Suprapubic skin (tissue), 4 donors: Measurements from ENCODE around the gene MRPS15. TPM values are rescaled to one million over a fixed set of nuclear protein-coding genes. Genes with fewer than 3 reads are reported as not detected.

Experiments used
- DNase-seq, 2 donors: peaks; one replicate each; pipeline ENCODE4 v3.0.0-alpha.2; 2019; ENCODE audit warnings: low spot score in 2 of 2
- H3K27ac ChIP-seq: fragments of 200-600 bp; sonication (generic); one replicate; pipeline ENCODE4 v1.5.1; 2019
- H3K27me3 ChIP-seq: fragments of 200-600 bp; sonication (generic); one replicate; pipeline ENCODE4 v1.5.1; 2019
- H3K36me3 ChIP-seq: fragments of 200-600 bp; sonication (generic); one replicate; pipeline ENCODE4 v1.5.1; 2019
- H3K4me1 ChIP-seq: fragments of 200-600 bp; sonication (generic); one replicate; pipeline ENCODE4 v1.5.1; 2019
- H3K4me3 ChIP-seq: fragments of 200-600 bp; sonication (generic); one replicate; pipeline ENCODE4 v1.5.1; 2019; ENCODE audit warnings: mild to moderate bottlenecking
- H3K9me3 ChIP-seq: fragments of 200-600 bp; sonication (generic); one replicate; pipeline ENCODE4 v1.5.1; 2019
- CTCF ChIP-seq, 2 donors: fragments of 200-600 bp in 1 of 2; fragments of 450-650 bp in 1 of 2; sonication (generic) in 1 of 2; IDR thresholded peaks; one replicate each; pipeline ENCODE4 v1.5.1; 2016 to 2019; ENCODE audit warnings: antibody characterized with exemption in 2 of 2, mild to moderate bottlenecking in 1 of 2, moderate library complexity in 1 of 2
- EP300 ChIP-seq: sonication (generic); formaldehyde crosslinking; IDR thresholded peaks from one replicate; pipeline ENCODE4 v1.6.1; 2017; ENCODE audit warnings: antibody characterized with exemption
- POLR2A ChIP-seq, 2 donors: fragments of 450-650 bp; IDR thresholded peaks; one replicate each; pipeline ENCODE4 v1.6.1; 2017; ENCODE audit warnings: antibody characterized with exemption in 2 of 2, mild to moderate bottlenecking in 2 of 2, moderate library complexity in 2 of 2
- POLR2AphosphoS5 ChIP-seq, 3 donors: sonication (generic); formaldehyde crosslinking; IDR thresholded peaks; one replicate each; pipeline ENCODE4 v1.6.1; 2017; ENCODE audit warnings: antibody characterized with exemption in 3 of 3
- WGBS: methylation state at CpG from one replicate; pipeline ENCODE4 v1.1.5; 2018; 5-methylcytosine and 5-hydroxymethylcytosine counted together
- total RNA-seq, 4 donors: library from RNA; depleted of rRNA; stranded (reverse); fragments of >200 nt; gene quantifications; one replicate each; pipeline ENCODE4 v1.1.0, GENCODE V29; 2016

MRPS15 gene
- total RNA-seq, 4 donors from 2014 or later: 47.7 to 91.3 (median 73.6) TPM

GRCh38 chr1:36447450-36447849 is 16.7 kb downstream of the MRPS15 start:
- H3K36me3 ChIP-seq: no peaks in the 10 kb centered on the region
- H3K4me3 ChIP-seq: no peak overlapping the region
- no peak for DNase-seq
- H3K4me1 ChIP-seq: peaks cover 27% of the 10 kb centered on the region
- no peak overlapping the region for H3K27ac ChIP-seq
- TF ChIP-seq CTCF (IDR thresholded peaks at IDR 0.05) (no peak), POLR2AphosphoS5 (IDR thresholded peaks at IDR 0.05) (no peak), POLR2A (IDR thresholded peaks at IDR 0.05) (no peak), EP300 (no peak)
- H3K9me3 ChIP-seq: no peaks in the 10 kb centered on the region
- no peaks in the 10 kb centered on the region for H3K27me3 ChIP-seq

- H3K27ac ChIP-seq: no peak overlapping the region
- H3K9me3 ChIP-seq: no peaks in the 10 kb centered on the region
- no peak overlapping the region for H3K4me3 ChIP-seq
- no peaks in the 10 kb centered on the region for H3K36me3 ChIP-seq
- no peaks in the 10 kb centered on the region for H3K27me3 ChIP-seq
- 60% methylated on average over 5 of the region's 5 CpGs for WGBS
- no peak for TF ChIP-seq POLR2AphosphoS5 (IDR thresholded peaks at IDR 0.05)
- TF ChIP-seq POLR2A (IDR thresholded peaks at IDR 0.05): no peak
- TF ChIP-seq EP300: no peak
- TF ChIP-seq CTCF (IDR thresholded peaks at IDR 0.05): no peak
- no peak for DNase-seq
- H3K4me1 ChIP-seq: peaks cover 27% of the 10 kb centered on the region
These were observed 17.4 kb downstream of the MRPS15 start for GRCh38 chr1:36446746-36447145.

- TF ChIP-seq POLR2AphosphoS5 (IDR thresholded peaks at IDR 0.05): no peak
- TF ChIP-seq POLR2A (IDR thresholded peaks at IDR 0.05): no peak
- TF ChIP-seq EP300: no peak
- no peak for TF ChIP-seq CTCF (IDR thresholded peaks at IDR 0.05)
- H3K9me3 ChIP-seq: no peaks in the 10 kb centered on the region
- H3K4me3 ChIP-seq: no peak overlapping the region
- H3K36me3 ChIP-seq: no peaks in the 10 kb centered on the region
- 75% methylated on average over 8 of the region's 8 CpGs for WGBS
- no peak for DNase-seq
- H3K27me3 ChIP-seq: no peaks in the 10 kb centered on the region
- H3K4me1 ChIP-seq: peaks cover 25% of the 10 kb centered on the region
- H3K27ac ChIP-seq: no peak overlapping the region
These were observed 17.9 kb downstream of the MRPS15 start for GRCh38 chr1:36446271-36446670.

GRCh38 chr1:36443297-36443696 is 20.9 kb downstream of the MRPS15 start:
- Histone ChIP-seq H3K4me1 (peaks cover 2% of the 10 kb centered on the region), H3K27ac (no peak overlapping the region), H3K27me3 (no peaks in the 10 kb centered on the region), H3K36me3 (no peaks in the 10 kb centered on the region), H3K4me3 (no peak overlapping the region), H3K9me3 (no peaks in the 10 kb centered on the region)
- WGBS: 57% methylated on average over 2 of the region's 2 CpGs
- DNase-seq: no peak
- no peak for TF ChIP-seq CTCF (IDR thresholded peaks at IDR 0.05)

- Histone ChIP-seq H3K9me3 (no peaks in the 10 kb centered on the region), H3K4me3 (no peak overlapping the region), H3K27ac (no peak overlapping the region), H3K4me1 (no peaks in the 10 kb centered on the region), H3K36me3 (no peaks in the 10 kb centered on the region), H3K27me3 (no peaks in the 10 kb centered on the region)
- TF ChIP-seq CTCF (IDR thresholded peaks at IDR 0.05): no peak
- no peak for TF ChIP-seq POLR2A (IDR thresholded peaks at IDR 0.05)
- TF ChIP-seq EP300: no peak
- no peak for TF ChIP-seq POLR2AphosphoS5 (IDR thresholded peaks at IDR 0.05)
- no peak for DNase-seq
- 80% methylated on average over 3 of the region's 3 CpGs for WGBS
These were observed 21.8 kb downstream of the MRPS15 start for GRCh38 chr1:36442337-36442736.
